Subcutaneous abdominal adipose tissue (tissue), 5 donors: ENCODE data around the gene MFAP3.
A peak's percentile ranks its signal among the peaks of the same experiment; 100 is the strongest.
"Not testable (repeated sequence)": the region's sequence is repeated elsewhere in the genome, so short reads cannot be mapped to it uniquely, and the experiment has no call there.

ENCODE experiments used
- H3K27ac ChIP-seq: one replicate; pipeline ENCODE4 v1.7.0; 2013; ENCODE audit warnings: low read depth, mild to moderate bottlenecking, inconsistent platforms, low read length, moderate library complexity
- H3K27me3 ChIP-seq, 5 donors: one replicate each; pipeline ENCODE4 v1.7.0; 2013; ENCODE audit warnings: low read length in 5 of 5, inconsistent platforms in 1 of 5; ENCODE audit not compliant: control insufficient read depth in 5 of 5, insufficient read depth in 4 of 5
- H3K36me3 ChIP-seq, 5 donors: one replicate each; pipeline ENCODE4 v1.7.0; 2013; ENCODE audit warnings: low read length in 5 of 5; ENCODE audit not compliant: control insufficient read depth in 5 of 5, insufficient read depth in 5 of 5
- H3K4me1 ChIP-seq, 5 donors: one replicate each; pipeline ENCODE4 v1.7.0; 2013; ENCODE audit warnings: low read length in 5 of 5, mild to moderate bottlenecking in 3 of 5, moderate library complexity in 1 of 5; ENCODE audit not compliant: control insufficient read depth in 5 of 5, insufficient read depth in 5 of 5
- H3K4me3 ChIP-seq, 5 donors: one replicate each; pipeline ENCODE4 v1.7.0; 2013; ENCODE audit warnings: low read length in 5 of 5, low read depth in 1 of 5
- H3K9ac ChIP-seq, 5 donors: one replicate each; pipeline ENCODE4 v1.7.0; 2013; ENCODE audit warnings: low read length in 5 of 5, mild to moderate bottlenecking in 4 of 5, moderate library complexity in 3 of 5
- H3K9me3 ChIP-seq, 5 donors: one replicate each; pipeline ENCODE4 v1.7.0; 2013; ENCODE audit warnings: low read length in 5 of 5; ENCODE audit not compliant: control insufficient read depth in 5 of 5
- donor health status: healthy.
- donor health status: healthy.
- donor health status: healthy.
- donor health status: healthy.
- donor health status: healthy.

MFAP3 gene

GRCh38 chr5:154015071-154015693 is 23.6 kb upstream of the MFAP3 start:
- H3K4me3 ChIP-seq, result no peak overlapping the region
- peaks cover 0 to 4% (median 0%) of the 10 kb centered on the region in 5 donors for H3K9me3 ChIP-seq
- H3K27ac ChIP-seq, result no peak overlapping the region
- H3K4me1 ChIP-seq, result no peaks in the 10 kb centered on the region
- no peaks in the 10 kb centered on the region for H3K27me3 ChIP-seq
- H3K9ac ChIP-seq, result no peak overlapping the region
- peaks cover 19 to 40% (median 31%) of the 10 kb centered on the region in 5 donors for H3K36me3 ChIP-seq

GRCh38 chr5:154018919-154019318 is 19.8 kb upstream of the MFAP3 start:
- H3K4me3 ChIP-seq, H3K27ac ChIP-seq, H3K9ac ChIP-seq, H3K27me3 ChIP-seq, H3K9me3 ChIP-seq, H3K4me1 ChIP-seq: not testable (repeated sequence)
- peaks cover 12 to 29% (median 22%) of the 10 kb centered on the region in 5 donors for H3K36me3 ChIP-seq

GRCh38 chr5:154025951-154026350 is 12.8 kb upstream of the MFAP3 start:
- H3K4me1 ChIP-seq, result no peaks in the 10 kb centered on the region
- no peak overlapping the region for H3K9ac ChIP-seq
- no peaks in the 10 kb centered on the region for H3K27me3 ChIP-seq
- no peak overlapping the region for H3K27ac ChIP-seq
- no peaks in the 10 kb centered on the region for H3K9me3 ChIP-seq
- no peak overlapping the region for H3K4me3 ChIP-seq
- H3K36me3 ChIP-seq, result peaks cover 34 to 46% (median 40%) of the 10 kb centered on the region in 5 donors

GRCh38 chr5:154031937-154032489 is 6.8 kb upstream of the MFAP3 start:
- no peaks in the 10 kb centered on the region for H3K9me3 ChIP-seq
- H3K36me3 ChIP-seq, result peaks cover 20 to 40% (median 31%) of the 10 kb centered on the region in 5 donors

GRCh38 chr5:154034944-154035343 is 3.8 kb upstream of the MFAP3 start:
- Histone ChIP-seq H3K4me3 (no peak overlapping the region), H3K36me3 (peaks cover 3 to 19% (median 10%) of the 10 kb centered on the region in 5 donors), H3K9ac (no peak overlapping the region), H3K27me3 (no peaks in the 10 kb centered on the region), H3K9me3 (no peaks in the 10 kb centered on the region), H3K27ac (no peak overlapping the region), H3K4me1 (peaks cover 3 to 25% (median 21%) of the 10 kb centered on the region in 5 donors)

More at GRCh38 chr5:154031937-154032489, 6.8 kb upstream of the MFAP3 start:
- Histone ChIP-seq H3K27me3 (no peaks in the 10 kb centered on the region), H3K4me3 (no peak overlapping the region), H3K27ac (no peak overlapping the region), H3K4me1 (peaks cover 0 to 8% (median 0%) of the 10 kb centered on the region in 5 donors), H3K9ac (no peak overlapping the region)

GRCh38 chr5:154038261-154038706 is 483 bp upstream of the MFAP3 start:
- Histone ChIP-seq H3K27ac (peak overlapping the region; percentile 90), H3K4me3 (peak overlapping the region; percentile 82 to 99 (median 99)), H3K9ac (peak overlapping the region; percentile 84 to 99 (median 95)), H3K36me3 (peaks cover 0 to 5% (median 0%) of the 10 kb centered on the region in 5 donors), H3K4me1 (peaks cover 3 to 38% (median 31%) of the 10 kb centered on the region in 5 donors), H3K9me3 (no peaks in the 10 kb centered on the region), H3K27me3 (no peaks in the 10 kb centered on the region)

GRCh38 chr5:154039458-154039829 is 677 bp downstream of the MFAP3 start:
- Histone ChIP-seq H3K9ac (peak overlapping the region; percentile 84 to 99 (median 95)), H3K27me3 (no peaks in the 10 kb centered on the region), H3K36me3 (no peaks in the 10 kb centered on the region), H3K4me1 (peaks cover 6 to 47% (median 34%) of the 10 kb centered on the region in 5 donors), H3K27ac (peak overlapping the region; percentile 90), H3K9me3 (no peaks in the 10 kb centered on the region), H3K4me3 (peak overlapping the region; percentile 82 to 99 (median 99))

- no peaks in the 10 kb centered on the region for H3K9me3 ChIP-seq
- H3K36me3 ChIP-seq, result peaks cover 0 to 7% (median 0%) of the 10 kb centered on the region in 5 donors
- no peaks in the 10 kb centered on the region for H3K27me3 ChIP-seq
- peak overlapping the region in 1 of 5 donors; percentile 44 for H3K9ac ChIP-seq
- H3K4me1 ChIP-seq, result peaks cover 6 to 59% (median 32%) of the 10 kb centered on the region in 5 donors
- peak overlapping the region; percentile 44 for H3K27ac ChIP-seq
- H3K4me3 ChIP-seq, result no peak overlapping the region
Measured at GRCh38 chr5:154042766-154043165, 4.0 kb downstream of the MFAP3 start.

GRCh38 chr5:154044099-154044498 is 5.3 kb downstream of the MFAP3 start:
- Histone ChIP-seq H3K4me3 (no peak overlapping the region), H3K9me3 (no peaks in the 10 kb centered on the region), H3K36me3 (peaks cover 0 to 7% (median 0%) of the 10 kb centered on the region in 5 donors), H3K27me3 (no peaks in the 10 kb centered on the region), H3K27ac (no peak overlapping the region), H3K4me1 (peaks cover 6 to 55% (median 24%) of the 10 kb centered on the region in 5 donors), H3K9ac (no peak overlapping the region)

GRCh38 chr5:154044581-154044980 is 5.8 kb downstream of the MFAP3 start:
- H3K36me3 ChIP-seq, result peaks cover 0 to 7% (median 0%) of the 10 kb centered on the region in 5 donors
- peaks cover 3 to 50% (median 20%) of the 10 kb centered on the region in 5 donors for H3K4me1 ChIP-seq
- no peak overlapping the region for H3K9ac ChIP-seq

More at GRCh38 chr5:154044581-154044980, 5.8 kb downstream of the MFAP3 start:
- Histone ChIP-seq H3K4me3 (no peak overlapping the region), H3K9me3 (no peaks in the 10 kb centered on the region), H3K27me3 (no peaks in the 10 kb centered on the region), H3K27ac (no peak overlapping the region)
